HG02970 (cell line): ENCODE results near the gene SUSD6.
"Not testable (repeated sequence)": the region's sequence is repeated elsewhere in the genome, so short reads cannot be mapped to it uniquely, and the experiment has no call there.

Source experiments
- ATAC-seq: cut with Tn5 transposase; IDR thresholded peaks from one replicate; pipeline ENCODE4 v1.9.1; 2021; ENCODE audit warnings: mild to moderate bottlenecking, moderate library complexity, moderate number of reproducible peaks; ENCODE audit not compliant: unreplicated experiment, low FRiP score

The SUSD6 gene

DNA sequence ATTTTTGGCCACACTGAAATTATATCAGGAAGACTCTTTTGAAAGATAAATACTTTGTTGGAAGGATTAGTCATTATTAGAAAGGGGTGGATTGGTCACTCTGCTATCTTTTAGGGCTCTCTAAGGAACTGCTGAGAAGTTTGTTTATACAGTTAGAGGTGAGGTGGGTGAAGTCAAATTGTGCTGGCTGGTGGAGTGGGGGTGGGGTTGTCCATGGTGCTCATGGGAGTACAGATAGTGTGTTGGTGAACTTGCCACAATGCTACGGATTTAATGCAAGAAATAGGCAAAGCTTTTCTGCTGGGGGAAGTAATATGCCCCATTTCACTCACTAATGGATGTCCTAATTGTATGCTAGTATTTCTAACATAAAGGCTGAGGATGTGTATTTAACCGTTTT, 35.8 kb downstream of the SUSD6 start:
- no peak for ATAC-seq

DNA sequence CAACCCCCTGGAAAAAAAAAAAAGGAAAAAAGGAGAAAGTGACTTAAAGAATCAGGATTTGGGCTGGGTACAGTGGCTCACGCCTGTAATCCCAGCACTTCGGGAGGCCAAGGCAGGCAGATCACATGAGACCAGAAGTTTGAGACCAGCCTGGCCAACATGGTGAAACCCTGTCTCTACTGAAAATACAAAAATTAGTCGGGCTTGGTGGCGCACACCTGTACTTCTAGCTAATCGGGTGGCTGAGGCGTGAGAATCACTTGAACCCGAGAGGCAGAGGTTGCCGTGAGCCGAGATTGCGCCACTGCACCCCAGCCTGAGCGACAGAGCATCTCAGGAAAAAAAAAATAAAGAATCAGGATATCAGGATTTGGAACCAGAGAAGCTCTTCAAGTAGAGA, 36.2 kb downstream of the SUSD6 start:
- ATAC-seq = not testable (repeated sequence)

DNA sequence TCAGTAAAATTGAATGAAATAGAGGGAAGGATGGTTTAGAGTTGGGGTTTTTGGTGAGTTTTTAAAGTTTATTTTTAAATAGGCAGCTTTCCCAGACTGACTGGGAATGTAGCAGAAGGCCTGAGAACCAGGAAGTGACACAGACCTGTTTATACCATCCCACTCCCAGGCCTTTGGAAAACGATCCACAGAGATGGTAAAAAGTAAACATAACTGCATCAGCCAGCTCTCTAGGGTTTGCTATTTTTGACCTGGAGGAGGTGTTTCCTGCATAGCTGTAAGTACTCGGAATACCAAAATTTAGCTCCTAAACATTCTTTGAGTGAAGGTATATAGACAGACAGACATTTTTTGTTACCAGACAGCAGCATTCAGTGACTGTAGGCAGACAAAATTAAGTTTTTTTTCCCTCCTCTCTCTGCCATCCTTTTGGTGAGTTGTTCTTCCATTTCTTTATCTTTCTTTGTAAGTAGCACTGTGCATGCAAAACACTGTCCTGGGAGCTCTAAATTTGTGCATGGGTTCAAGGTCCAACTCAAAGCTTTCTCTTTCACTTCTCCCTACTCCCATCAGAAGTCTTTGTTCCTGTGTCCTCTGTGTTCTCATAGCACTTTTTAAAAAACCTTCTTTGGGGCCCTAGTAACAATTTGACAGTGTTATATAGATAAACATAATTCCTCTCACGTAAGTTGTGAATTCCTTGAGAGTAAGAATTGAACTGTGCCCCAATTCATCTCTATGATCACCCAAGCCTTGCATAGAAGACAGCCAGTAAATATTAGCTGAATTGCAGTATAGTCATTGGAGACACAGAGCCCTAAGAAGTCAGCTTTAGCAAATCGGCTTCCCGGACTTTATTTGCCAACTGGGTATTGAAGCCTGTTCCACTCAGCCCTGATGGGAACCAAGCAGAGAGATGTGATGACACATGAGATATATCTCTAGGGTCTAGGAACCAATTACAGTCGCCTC, 37.4 kb downstream of the SUSD6 start:
- no peak for ATAC-seq

DNA sequence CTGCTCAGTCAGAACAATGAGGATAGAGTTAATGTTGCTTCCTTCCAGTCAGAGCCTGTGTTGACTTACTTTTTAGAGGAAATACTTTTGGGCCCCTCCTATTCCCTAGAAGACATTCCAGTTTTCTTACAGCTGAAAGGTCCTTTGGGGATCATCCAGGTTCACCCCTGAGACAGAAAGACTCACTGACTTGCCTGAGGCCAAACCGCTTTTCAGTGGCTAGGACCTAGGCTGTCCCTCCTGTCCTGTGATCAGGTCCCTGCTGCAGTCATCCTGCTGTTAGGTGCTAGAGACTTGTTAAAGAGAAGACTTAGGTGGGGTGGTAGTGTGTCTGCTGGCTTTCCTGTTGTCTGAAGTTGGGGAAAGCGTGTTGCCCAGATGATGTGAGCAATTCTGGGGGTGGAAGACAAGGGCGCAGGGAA, 39.6 kb downstream of the SUSD6 start:
- no peak for ATAC-seq

DNA sequence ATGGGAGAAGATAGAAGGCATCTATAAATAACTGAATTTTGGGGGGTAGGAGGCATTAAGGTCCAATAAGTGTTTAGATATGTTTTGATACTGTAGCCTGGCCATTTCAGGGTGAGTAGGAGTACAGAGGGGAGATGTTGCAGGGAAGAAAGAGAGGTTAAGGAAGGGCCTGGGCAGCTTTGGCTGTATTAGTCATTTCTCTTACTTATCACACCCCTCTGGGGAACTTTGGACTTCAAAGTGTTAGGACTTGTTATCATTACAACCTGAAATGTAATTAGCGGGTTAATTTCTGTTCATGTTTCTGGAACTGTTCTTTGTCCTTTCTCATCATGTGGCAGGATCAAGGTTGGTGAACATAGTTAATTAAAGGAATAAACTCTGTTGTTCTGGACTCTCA, 40.3 kb downstream of the SUSD6 start:
- no peak for ATAC-seq

- no peak for ATAC-seq
Measured at GRCh38 chr14:69652942-69653684, 41.7 kb downstream of the SUSD6 start.

- ATAC-seq = no peak
Measured at GRCh38 chr14:69654116-69654515, 42.7 kb downstream of the SUSD6 start.

- no peak for ATAC-seq
Measured at GRCh38 chr14:69657950-69658355, 46.6 kb downstream of the SUSD6 start.

- ATAC-seq = no peak
Measured at GRCh38 chr14:69658664-69659261, 47.4 kb downstream of the SUSD6 start.

- ATAC-seq = no peak
Measured at GRCh38 chr14:69660344-69661193, 49.2 kb downstream of the SUSD6 start.

DNA sequence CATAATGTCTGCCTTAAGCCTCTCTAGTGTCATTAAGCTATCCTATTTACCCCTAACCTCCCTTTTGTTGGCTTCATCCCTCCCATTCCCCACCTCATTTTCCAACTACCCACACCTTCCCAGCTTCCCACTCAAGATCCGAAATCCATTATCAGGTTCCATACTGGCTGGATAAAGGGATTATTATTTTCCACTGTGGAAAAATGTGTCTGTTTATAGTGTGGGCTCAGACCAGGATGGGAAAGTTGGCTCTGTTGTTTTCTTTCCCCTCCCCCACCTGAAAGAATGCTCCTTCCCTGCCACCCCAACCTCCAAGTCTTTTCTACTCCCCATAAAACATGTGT, 49.8 kb downstream of the SUSD6 start:
- ATAC-seq = no peak

DNA sequence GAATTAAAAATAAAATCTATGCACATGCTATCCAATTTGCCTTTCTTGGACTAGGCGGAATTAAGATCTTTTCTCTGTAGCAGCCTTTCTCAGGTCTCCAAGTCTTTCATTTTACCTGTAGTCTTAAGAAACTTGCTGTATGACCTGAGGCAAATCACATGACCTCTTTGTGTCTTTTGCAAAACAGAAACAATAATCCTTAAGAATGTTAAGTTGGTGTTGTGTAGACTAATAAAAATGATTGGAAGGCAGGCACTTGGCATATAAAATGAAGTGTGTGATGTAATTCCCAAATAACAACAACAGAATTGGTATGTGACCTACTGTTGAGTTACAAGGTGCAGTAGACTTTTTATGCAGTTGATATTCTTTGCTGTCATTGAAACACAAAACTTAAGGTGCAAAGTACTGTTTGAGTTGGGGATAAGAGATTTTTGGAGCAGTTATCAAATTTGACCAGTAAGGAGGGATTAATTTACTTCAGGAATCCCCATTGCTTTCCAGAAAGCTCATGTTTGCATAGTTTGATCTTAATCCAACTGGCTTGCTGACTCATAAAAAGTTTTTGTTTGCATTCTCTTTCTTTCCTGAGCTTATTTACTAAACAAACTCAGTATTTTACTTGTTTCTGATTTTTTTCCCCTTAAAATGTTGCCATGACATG, 51.4 kb downstream of the SUSD6 start:
- no peak for ATAC-seq

DNA sequence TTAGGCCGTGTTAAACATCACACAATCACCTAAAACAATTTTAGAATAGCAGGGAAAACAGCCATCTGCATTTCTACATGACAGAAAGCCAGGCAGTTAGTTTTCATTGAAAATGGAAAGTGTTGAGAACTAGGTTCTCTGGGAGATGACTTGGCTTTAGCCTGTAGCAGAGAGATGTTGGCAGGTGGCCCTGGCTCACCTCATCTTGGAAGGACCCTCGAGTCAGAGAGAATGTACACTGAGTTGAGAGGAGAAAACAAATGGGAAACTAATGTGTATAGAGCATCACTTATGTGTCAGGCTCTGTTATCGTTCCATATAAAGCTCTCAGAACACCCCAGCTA, 51.9 kb downstream of the SUSD6 start:
- no peak for ATAC-seq

DNA sequence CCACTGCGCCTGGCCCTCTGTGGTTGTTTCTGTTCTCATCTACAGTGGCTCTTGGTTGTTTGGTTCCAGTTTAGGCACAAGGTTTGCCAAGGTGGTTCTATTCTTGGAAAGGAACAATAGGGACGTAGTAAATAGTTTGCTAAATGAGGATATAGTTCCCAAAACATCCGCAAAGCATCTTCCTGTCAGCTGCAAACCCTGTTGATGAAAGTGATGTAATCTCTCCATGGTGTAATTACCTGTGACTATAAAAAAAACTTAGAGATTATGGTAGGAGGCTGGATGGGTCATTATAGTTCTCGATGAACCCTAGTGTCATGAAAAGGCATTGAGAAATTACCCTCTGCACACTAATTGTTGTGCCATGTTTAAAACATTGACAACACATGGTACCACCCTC, 52.9 kb downstream of the SUSD6 start:
- no peak for ATAC-seq

GRCh38 chr14:69664865-69665526, 53.6 kb downstream of the SUSD6 start:
- no peak for ATAC-seq

GRCh38 chr14:69665631-69666030, 54.2 kb downstream of the SUSD6 start:
- no peak for ATAC-seq

DNA sequence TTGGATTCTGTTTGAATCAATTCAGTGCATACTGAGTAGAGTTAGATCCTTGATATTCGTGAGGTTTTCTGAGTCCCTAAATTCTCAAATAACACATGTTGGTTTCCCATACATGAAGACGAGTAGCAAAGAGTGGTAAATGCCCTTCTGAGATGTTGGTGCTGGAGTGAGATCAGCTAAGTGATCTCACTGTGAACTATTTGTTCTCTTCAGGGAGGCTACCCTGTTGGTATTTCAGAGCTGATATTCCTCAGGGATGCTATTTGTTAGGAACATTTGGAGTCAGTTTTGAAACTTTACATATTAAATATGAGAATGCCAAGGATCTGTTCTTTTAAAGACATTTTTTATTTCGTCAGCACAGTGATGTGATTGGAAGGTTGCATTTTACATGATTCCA, 54.7 kb downstream of the SUSD6 start:
- ATAC-seq = no peak

- ATAC-seq = no peak
Measured at GRCh38 chr14:69666690-69667211, 55.4 kb downstream of the SUSD6 start.

GRCh38 chr14:69667938-69668335, 56.5 kb downstream of the SUSD6 start:
- ATAC-seq = no peak
